DMS153 treated with DMSO at 0.1 percent for 48 hours (cell line): ENCODE data around the gene NDUFAF3.
"Not testable (repeated sequence)": the region's sequence is repeated elsewhere in the genome, so short reads cannot be mapped to it uniquely, and the experiment has no call there.

Experiments
- DNase-seq: peaks from one replicate; lab custom pipeline; 2025; ENCODE audit not compliant: unreplicated experiment; lab: John Stamatoyannopoulos, UW

The NDUFAF3 gene

GRCh38 chr3:48999085-48999858 is 22.6 kb upstream of the NDUFAF3 start:
- DNase-seq = no peak

GRCh38 chr3:49001155-49001554 is 20.8 kb upstream of the NDUFAF3 start:
- DNase-seq = no peak

- DNase-seq = no peak
Observed at GRCh38 chr3:49004352-49005302, 17.3 kb upstream of the NDUFAF3 start.

- no peak for DNase-seq
Observed at GRCh38 chr3:49005303-49005680, 16.6 kb upstream of the NDUFAF3 start.

- no peak for DNase-seq
Observed at GRCh38 chr3:49005998-49006397, 15.9 kb upstream of the NDUFAF3 start.

GRCh38 chr3:49006408-49007067 is 15.4 kb upstream of the NDUFAF3 start:
- no peak for DNase-seq

- peak; percentile 62 for DNase-seq
Observed at GRCh38 chr3:49007068-49007770, 14.7 kb upstream of the NDUFAF3 start, which contains the start of gene WDR6. WDR6 (plus strand) TSS chr3:49007391; CDS start chr3:49007432, 41 bp downstream.

- no peak for DNase-seq
Observed at GRCh38 chr3:49007771-49008528, 14.0 kb upstream of the NDUFAF3 start.

GRCh38 chr3:49008627-49009026 is 13.3 kb upstream of the NDUFAF3 start:
- DNase-seq = not testable (repeated sequence)

- no peak for DNase-seq
Observed at GRCh38 chr3:49009396-49009795, 12.5 kb upstream of the NDUFAF3 start.

GRCh38 chr3:49012441-49013017 is 9.4 kb upstream of the NDUFAF3 start:
- no peak for DNase-seq

GRCh38 chr3:49013113-49013737 is 8.7 kb upstream of the NDUFAF3 start:
- no peak for DNase-seq

GRCh38 chr3:49013738-49014660 is 7.9 kb upstream of the NDUFAF3 start:
- DNase-seq = no peak

GRCh38 chr3:49015072-49015471 is 6.8 kb upstream of the NDUFAF3 start:
- no peak for DNase-seq

GRCh38 chr3:49015765-49016164 is 6.2 kb upstream of the NDUFAF3 start:
- DNase-seq = no peak

GRCh38 chr3:49016414-49017228 is 5.3 kb upstream of the NDUFAF3 start:
- DNase-seq = no peak

GRCh38 chr3:49017229-49017970 is 4.5 kb upstream of the NDUFAF3 start:
- no peak for DNase-seq
